GM12873 (cell line): Measurements from ENCODE around the gene NUP43.

ENCODE experiments used
- TF ChIP-seq, protein P1 (sequence below): IDR thresholded peaks from 2 replicates; pipeline ENCODE4 v1.5.1; 2012; ENCODE audit warnings: low read depth, mild to moderate bottlenecking, moderate library complexity, low read length, control low read depth; ENCODE audit not compliant: insufficient read depth; ENCODE audit errors: missing control alignments

Gene NUP43

GRCh38 chr6:149771185-149771584 is 24.9 kb upstream of the NUP43 start:
- TF ChIP-seq, protein P1, sequence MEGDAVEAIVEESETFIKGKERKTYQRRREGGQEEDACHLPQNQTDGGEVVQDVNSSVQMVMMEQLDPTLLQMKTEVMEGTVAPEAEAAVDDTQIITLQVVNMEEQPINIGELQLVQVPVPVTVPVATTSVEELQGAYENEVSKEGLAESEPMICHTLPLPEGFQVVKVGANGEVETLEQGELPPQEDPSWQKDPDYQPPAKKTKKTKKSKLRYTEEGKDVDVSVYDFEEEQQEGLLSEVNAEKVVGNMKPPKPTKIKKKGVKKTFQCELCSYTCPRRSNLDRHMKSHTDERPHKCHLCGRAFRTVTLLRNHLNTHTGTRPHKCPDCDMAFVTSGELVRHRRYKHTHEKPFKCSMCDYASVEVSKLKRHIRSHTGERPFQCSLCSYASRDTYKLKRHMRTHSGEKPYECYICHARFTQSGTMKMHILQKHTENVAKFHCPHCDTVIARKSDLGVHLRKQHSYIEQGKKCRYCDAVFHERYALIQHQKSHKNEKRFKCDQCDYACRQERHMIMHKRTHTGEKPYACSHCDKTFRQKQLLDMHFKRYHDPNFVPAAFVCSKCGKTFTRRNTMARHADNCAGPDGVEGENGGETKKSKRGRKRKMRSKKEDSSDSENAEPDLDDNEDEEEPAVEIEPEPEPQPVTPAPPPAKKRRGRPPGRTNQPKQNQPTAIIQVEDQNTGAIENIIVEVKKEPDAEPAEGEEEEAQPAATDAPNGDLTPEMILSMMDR = no peak

DNA sequence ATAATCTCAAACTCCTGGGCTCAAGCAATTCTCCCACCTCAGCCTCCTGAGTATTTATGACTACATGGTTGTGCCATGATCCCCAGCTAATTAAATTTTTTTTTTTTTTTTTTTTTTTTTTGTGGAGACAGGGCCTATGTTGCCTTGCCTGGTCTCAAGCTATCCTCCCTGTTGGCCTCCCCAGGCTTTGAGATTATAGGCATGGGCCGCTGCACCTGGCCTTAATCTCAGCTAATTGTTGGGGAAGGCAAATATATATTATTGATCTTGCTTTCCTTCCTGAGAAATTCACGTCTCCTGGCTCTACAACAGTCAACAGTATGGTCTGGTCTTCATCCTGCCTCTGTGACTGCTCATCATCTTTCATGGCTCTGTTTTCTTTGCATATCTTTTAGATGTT is 23.3 kb upstream of the NUP43 start:
- TF ChIP-seq, protein P1 = no peak

GRCh38 chr6:149766156-149766769 is 19.9 kb upstream of the NUP43 start:
- TF ChIP-seq, protein P1 = no peak

DNA sequence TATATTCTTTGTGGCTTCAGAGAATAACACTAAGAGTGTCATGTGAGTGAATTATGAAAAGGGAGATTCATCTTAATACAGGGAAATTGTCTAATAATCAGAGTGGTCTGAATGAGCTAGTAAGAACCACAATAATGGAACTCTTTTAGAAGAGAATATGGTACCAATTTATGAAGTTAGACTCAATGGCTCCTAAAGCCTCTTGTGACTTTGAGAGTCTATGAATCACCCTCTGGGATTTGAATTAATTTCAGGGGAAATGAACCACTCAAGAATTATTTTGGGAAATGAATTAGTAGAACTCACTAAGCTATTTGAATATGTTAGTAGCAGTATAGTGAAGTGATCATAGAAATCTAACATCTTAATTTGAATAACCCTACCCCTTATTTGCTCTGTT is 17.5 kb upstream of the NUP43 start:
- TF ChIP-seq, protein P1 = no peak

DNA sequence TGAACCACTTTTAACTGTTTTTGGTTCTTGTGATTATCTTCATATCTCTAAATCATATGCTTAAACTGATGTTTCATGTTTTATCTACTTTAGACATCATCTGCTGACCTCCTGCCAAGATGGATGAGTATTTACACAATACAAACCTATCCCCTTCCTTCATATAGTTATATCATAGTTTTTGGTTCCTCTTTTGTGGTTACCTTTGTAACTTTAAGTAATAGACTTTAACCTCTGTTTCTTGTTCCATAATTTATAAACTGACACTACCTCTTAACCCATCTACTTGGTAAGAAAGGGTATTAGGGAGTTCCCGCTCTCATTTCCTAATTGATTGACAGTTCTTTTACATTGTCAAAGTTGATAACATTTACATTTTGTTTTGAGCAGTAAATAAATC is 15.1 kb upstream of the NUP43 start:
- TF ChIP-seq, protein P1 = no peak

DNA sequence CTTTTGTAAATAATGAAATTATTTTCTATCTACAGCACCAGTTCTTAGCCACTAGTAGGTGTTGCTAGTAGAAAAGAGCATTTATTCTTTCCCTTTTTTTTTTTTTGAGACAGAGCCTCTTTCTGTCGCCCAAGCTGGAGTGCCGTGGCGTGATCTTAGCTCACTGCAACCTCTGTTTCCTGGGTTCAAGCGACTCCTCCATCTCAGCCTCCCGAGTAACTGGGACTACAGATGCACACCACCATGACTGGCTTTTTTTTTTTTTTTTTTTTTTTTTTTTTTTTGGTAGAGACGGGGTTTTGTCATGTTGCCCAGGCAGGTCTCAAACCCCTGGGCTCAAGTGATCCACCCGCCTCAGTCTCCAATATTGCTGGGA is 9.9 kb upstream of the NUP43 start:
- TF ChIP-seq, protein P1 = no peak

GRCh38 chr6:149755300-149756260 is 9.3 kb upstream of the NUP43 start:
- TF ChIP-seq, protein P1 = no peak
